ENCODE results near the gene GUK1. TPM values are rescaled to one million over a fixed set of nuclear protein-coding genes. Genes with fewer than 3 reads are reported as not detected.

GUK1 gene
- total RNA-seq, 4 donors from 2014 or later: 292 to 354 (median 305) TPM

DNA sequence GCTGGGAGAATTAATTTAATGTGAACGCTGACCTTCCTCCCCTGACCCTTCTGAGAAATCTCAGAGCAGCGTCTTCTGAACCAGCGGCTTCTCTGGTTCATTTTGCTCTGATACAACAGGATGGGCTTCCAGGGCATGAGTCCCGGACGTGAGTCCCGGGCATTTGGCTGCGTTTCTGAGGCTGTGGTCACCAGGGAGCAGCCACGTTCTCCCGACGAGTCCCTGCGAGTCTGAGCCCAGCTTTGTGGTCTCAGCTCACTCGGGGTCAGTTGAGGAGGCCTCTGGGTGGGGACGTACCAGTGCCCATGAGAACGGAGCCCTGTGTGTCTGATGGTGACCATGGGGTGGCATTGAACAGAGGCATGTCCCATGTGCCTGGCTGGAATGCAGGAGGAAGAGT lies 50.1 kb downstream of the GUK1 start:
- intact Hi-C loops (cut with DNase I): no loop called here
- no peak for DNase-seq (ENCODE audit: extremely low spot score)
- TF ChIP-seq EP300 (IDR thresholded peaks at IDR 0.05) (no peak), POLR2A (IDR thresholded peaks at IDR 0.05; ENCODE audit: low read depth) (no peak), POLR2AphosphoS5 (IDR thresholded peaks at IDR 0.05) (no peak)
- TF ChIP-seq, protein P1, sequence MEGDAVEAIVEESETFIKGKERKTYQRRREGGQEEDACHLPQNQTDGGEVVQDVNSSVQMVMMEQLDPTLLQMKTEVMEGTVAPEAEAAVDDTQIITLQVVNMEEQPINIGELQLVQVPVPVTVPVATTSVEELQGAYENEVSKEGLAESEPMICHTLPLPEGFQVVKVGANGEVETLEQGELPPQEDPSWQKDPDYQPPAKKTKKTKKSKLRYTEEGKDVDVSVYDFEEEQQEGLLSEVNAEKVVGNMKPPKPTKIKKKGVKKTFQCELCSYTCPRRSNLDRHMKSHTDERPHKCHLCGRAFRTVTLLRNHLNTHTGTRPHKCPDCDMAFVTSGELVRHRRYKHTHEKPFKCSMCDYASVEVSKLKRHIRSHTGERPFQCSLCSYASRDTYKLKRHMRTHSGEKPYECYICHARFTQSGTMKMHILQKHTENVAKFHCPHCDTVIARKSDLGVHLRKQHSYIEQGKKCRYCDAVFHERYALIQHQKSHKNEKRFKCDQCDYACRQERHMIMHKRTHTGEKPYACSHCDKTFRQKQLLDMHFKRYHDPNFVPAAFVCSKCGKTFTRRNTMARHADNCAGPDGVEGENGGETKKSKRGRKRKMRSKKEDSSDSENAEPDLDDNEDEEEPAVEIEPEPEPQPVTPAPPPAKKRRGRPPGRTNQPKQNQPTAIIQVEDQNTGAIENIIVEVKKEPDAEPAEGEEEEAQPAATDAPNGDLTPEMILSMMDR (IDR thresholded peaks at IDR 0.05): no peak
- H3K9me3 ChIP-seq: peaks cover 0 to 7% (median 2%) of the 10 kb centered on the region in 4 donors
- 88% methylated on average over 13 of the region's 14 CpGs for WGBS
- H3K4me1 ChIP-seq: no peaks in the 10 kb centered on the region
- H3K27ac ChIP-seq (replicated peaks in 1 of 4): no peak overlapping the region
- no peaks in the 10 kb centered on the region for H3K36me3 ChIP-seq
- H3K4me3 ChIP-seq: no peak overlapping the region
- no peaks in the 10 kb centered on the region for H3K27me3 ChIP-seq

- DNase-seq (ENCODE audit: extremely low spot score): no peak
Measured at GRCh38 chr1:228190778-228191177, 50.7 kb downstream of the GUK1 start.

DNA sequence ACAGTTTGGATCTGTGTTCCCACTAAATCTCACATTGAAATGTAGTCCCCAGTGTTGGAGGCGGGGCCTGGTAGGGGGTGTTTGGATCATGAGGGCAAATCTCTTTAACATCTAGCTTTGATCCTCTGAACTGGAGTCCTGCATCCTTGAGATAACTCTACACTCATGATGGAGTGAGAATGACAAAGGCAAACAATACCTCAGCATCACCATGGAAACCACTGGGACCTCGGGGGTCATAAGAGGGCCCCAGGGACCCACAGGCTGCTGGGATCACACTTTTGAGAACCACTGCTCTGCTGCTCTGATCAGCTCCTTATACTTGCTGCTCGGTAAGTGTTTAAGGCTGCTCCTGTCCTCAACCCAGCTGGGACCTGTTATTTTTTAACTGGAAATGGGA lies 54.4 kb downstream of the GUK1 start:
- intact Hi-C loops (cut with DNase I): no loop called here
- Histone ChIP-seq H3K4me1 (no peaks in the 10 kb centered on the region), H3K36me3 (peaks cover 0 to 9% (median 0%) of the 10 kb centered on the region in 4 donors), H3K27ac (replicated peaks in 1 of 4) (no peak overlapping the region), H3K9me3 (peaks cover 0 to 11% (median 8%) of the 10 kb centered on the region in 4 donors), H3K27me3 (no peaks in the 10 kb centered on the region), H3K4me3 (no peak overlapping the region)
- TF ChIP-seq POLR2A (IDR thresholded peaks at IDR 0.05; ENCODE audit: low read depth) (no peak), EP300 (IDR thresholded peaks at IDR 0.05) (no peak), POLR2AphosphoS5 (IDR thresholded peaks at IDR 0.05) (no peak)
- TF ChIP-seq, protein P1 (IDR thresholded peaks at IDR 0.05): no peak
- no peak for DNase-seq (ENCODE audit: extremely low spot score)
- 68% methylated on average over 3 of the region's 3 CpGs for WGBS

More at GRCh38 chr1:228190778-228191177, 50.7 kb downstream of the GUK1 start:
- no peak overlapping the region for H3K27ac ChIP-seq (replicated peaks in 1 of 4)
- intact Hi-C loops (cut with DNase I): no loop called here
- no peaks in the 10 kb centered on the region for H3K27me3 ChIP-seq
- no peaks in the 10 kb centered on the region for H3K36me3 ChIP-seq
- H3K4me3 ChIP-seq: no peak overlapping the region
- peaks cover 0 to 7% (median 2%) of the 10 kb centered on the region in 4 donors for H3K9me3 ChIP-seq
- no peak for TF ChIP-seq POLR2A (IDR thresholded peaks at IDR 0.05; ENCODE audit: low read depth)
- TF ChIP-seq, protein P1 (IDR thresholded peaks at IDR 0.05): no peak
- no peak for TF ChIP-seq EP300 (IDR thresholded peaks at IDR 0.05)
- TF ChIP-seq POLR2AphosphoS5 (IDR thresholded peaks at IDR 0.05): no peak
- 92% methylated on average over 5 of the region's 5 CpGs for WGBS
- H3K4me1 ChIP-seq: no peaks in the 10 kb centered on the region

DNA sequence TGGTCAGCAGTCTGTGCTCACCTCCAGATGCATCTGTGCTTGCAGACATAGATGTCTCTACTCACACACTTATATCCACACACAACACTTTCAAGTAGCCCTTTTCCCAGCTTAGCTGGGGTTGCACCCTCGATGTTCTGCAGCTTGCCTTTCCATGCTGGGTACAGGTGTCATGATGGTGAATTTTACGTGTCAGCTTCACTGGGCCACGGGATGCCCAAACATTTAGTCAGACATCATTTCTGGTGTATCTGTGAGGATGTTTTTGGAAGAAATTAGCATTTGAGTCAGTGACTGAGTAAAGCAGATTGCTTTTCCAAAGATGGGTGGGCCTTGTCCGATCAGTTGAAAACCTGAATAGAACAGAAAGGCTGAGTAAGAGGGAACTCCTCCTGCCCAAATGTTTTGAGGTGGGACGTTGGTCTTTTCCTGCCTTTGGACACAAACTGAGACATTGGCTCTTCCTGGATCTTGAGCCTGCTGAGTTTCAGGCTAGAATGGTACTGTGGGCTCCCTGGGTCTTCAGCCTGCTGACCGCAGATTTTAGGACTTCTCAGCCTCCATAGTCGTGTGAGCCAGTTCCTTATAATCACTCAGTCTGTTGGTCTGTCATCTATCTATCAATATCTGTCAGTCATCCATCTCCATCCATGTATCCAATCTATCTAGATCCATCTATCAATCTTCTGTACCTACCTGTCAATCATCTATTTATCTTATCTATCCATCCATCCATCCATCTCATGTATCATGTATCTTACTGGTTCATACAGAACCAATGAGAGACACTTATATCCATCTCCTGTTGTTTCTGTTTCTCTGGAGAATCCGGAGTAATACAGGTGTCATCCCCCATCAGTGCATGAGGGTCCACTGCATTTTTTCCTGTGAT lies 55.1 kb downstream of the GUK1 start:
- no peak for TF ChIP-seq EP300 (IDR thresholded peaks at IDR 0.05)
- no peak for TF ChIP-seq POLR2AphosphoS5 (IDR thresholded peaks at IDR 0.05)
- no peak for TF ChIP-seq POLR2A (IDR thresholded peaks at IDR 0.05; ENCODE audit: low read depth)
- TF ChIP-seq, protein P1 (IDR thresholded peaks at IDR 0.05): no peak
- Histone ChIP-seq H3K27ac (replicated peaks in 1 of 4) (no peak overlapping the region), H3K27me3 (no peaks in the 10 kb centered on the region), H3K9me3 (peaks cover 0 to 17% (median 12%) of the 10 kb centered on the region in 4 donors), H3K4me1 (no peaks in the 10 kb centered on the region), H3K36me3 (peaks cover 0 to 9% (median 0%) of the 10 kb centered on the region in 4 donors), H3K4me3 (no peak overlapping the region)
- 85% methylated on average over 8 of the region's 8 CpGs for WGBS
- no peak for DNase-seq (ENCODE audit: extremely low spot score)
- intact Hi-C loops (cut with DNase I): no loop called here

All from esophagus muscularis mucosa (tissue), 4 donors.